AG10803 (cell line): ENCODE measurements around the gene ARID4B.

Experiments used
- DNase-seq: peaks from one replicate; pipeline ENCODE4 v3.0.0; 2010; ENCODE audit warnings: low read depth
- H3K4me3 ChIP-seq: 2 replicates; pipeline ENCODE4 v1.5.1; 2011; ENCODE audit warnings: mild to moderate bottlenecking, low read length, control low read depth
- CTCF ChIP-seq: conservative IDR thresholded peaks from 2 replicates; pipeline ENCODE4 v1.5.1; 2011; ENCODE audit warnings: mild to moderate bottlenecking, low read length, control low read depth, inconsistent platforms

The ARID4B gene

GRCh38 chr1:235152235-235152634, 175.7 kb downstream of the ARID4B start:
- no peak for DNase-seq
- H3K4me3 ChIP-seq: no peak overlapping the region
- no peak for TF ChIP-seq CTCF

GRCh38 chr1:235151033-235151432, 176.9 kb downstream of the ARID4B start:
- no peak for TF ChIP-seq CTCF
- no peak overlapping the region for H3K4me3 ChIP-seq
- DNase-seq: no peak

- H3K4me3 ChIP-seq: no peak overlapping the region
- no peak for TF ChIP-seq CTCF
- no peak for DNase-seq
These were observed 178.2 kb downstream of the ARID4B start for GRCh38 chr1:235149824-235150223.

GRCh38 chr1:235147269-235147668, 180.7 kb downstream of the ARID4B start:
- TF ChIP-seq CTCF: no peak
- DNase-seq: no peak
- H3K4me3 ChIP-seq: no peak overlapping the region

- DNase-seq: no peak
These were observed 182.3 kb downstream of the ARID4B start for GRCh38 chr1:235145639-235146038.

GRCh38 chr1:235142991-235143390, 185.0 kb downstream of the ARID4B start:
- no peak overlapping the region for H3K4me3 ChIP-seq
- TF ChIP-seq CTCF: no peak

More at GRCh38 chr1:235145639-235146038, 182.3 kb downstream of the ARID4B start:
- no peak for TF ChIP-seq CTCF
- H3K4me3 ChIP-seq: no peak overlapping the region

GRCh38 chr1:235139315-235139714, 188.7 kb downstream of the ARID4B start:
- no peak for DNase-seq
- H3K4me3 ChIP-seq: no peak overlapping the region
- TF ChIP-seq CTCF: no peak

More at GRCh38 chr1:235142991-235143390, 185.0 kb downstream of the ARID4B start:
- DNase-seq: no peak
